Ramos (cell line): ENCODE measurements around the gene ITGB4.

Experiments used
- in situ Hi-C: fragments of 300-500 bp; cut with MboI; formaldehyde crosslinking; loops from one replicate; pipeline ENCODE4 v1.14.3; 2022; ENCODE audit warnings: low sequenced_read_pairs; ENCODE audit not compliant: unreplicated experiment

The ITGB4 gene

GRCh38 chr17:75729351-75729750 is 8.1 kb downstream of the ITGB4 start:
- in situ Hi-C loops, result no loop called here

GRCh38 chr17:75730065-75730464 is 8.8 kb downstream of the ITGB4 start:
- in situ Hi-C loops, result no loop called here

DNA sequence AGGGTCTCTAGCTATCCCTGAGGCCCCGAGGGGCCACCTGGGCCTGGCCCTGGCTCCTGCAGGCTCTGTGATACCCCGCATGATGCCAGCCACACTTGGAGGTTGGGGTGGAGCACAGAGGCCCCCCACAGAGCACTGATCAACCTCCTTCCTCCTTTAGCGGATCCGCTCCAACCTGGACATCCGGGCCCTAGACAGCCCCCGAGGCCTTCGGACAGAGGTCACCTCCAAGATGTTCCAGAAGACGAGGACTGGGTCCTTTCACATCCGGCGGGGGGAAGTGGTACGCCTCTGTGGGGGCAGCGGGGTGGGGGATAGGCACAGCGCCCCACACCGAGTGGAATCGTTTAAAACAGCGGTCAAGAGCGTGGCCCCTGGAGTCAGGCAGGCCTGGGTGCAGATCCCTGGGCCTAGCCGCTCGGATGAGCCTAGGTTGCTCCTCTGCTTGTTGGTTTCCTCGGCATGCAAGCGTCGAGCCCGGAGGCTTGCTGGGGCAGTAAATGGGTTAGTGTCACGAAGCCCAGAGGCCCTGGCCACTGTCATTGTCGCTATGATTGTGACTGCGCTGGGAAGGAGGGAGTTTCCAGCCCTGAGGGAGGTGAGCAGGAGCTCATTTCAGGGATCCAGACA is 9.9 kb downstream of the ITGB4 start:
- in situ Hi-C loops, result no loop called here

GRCh38 chr17:75731716-75732498 is 10.6 kb downstream of the ITGB4 start:
- in situ Hi-C loops, result no loop called here

DNA sequence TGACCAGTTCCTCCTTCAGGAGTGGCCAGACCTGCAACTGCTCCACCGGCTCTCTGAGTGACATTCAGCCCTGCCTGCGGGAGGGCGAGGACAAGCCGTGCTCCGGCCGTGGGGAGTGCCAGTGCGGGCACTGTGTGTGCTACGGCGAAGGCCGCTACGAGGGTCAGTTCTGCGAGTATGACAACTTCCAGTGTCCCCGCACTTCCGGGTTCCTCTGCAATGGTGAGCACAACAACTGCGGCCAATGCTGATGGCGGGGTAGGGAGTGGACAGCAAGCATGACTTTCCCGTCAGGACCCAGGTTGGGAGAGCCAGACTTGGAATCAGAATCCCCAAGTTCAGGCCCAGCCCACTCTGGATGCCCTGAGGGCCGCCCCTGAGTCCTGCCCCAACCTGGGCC is 12.2 kb downstream of the ITGB4 start:
- in situ Hi-C loops, result no loop called here

- in situ Hi-C loops, result no loop called here
Observed at GRCh38 chr17:75734674-75735294, 13.5 kb downstream of the ITGB4 start.

DNA sequence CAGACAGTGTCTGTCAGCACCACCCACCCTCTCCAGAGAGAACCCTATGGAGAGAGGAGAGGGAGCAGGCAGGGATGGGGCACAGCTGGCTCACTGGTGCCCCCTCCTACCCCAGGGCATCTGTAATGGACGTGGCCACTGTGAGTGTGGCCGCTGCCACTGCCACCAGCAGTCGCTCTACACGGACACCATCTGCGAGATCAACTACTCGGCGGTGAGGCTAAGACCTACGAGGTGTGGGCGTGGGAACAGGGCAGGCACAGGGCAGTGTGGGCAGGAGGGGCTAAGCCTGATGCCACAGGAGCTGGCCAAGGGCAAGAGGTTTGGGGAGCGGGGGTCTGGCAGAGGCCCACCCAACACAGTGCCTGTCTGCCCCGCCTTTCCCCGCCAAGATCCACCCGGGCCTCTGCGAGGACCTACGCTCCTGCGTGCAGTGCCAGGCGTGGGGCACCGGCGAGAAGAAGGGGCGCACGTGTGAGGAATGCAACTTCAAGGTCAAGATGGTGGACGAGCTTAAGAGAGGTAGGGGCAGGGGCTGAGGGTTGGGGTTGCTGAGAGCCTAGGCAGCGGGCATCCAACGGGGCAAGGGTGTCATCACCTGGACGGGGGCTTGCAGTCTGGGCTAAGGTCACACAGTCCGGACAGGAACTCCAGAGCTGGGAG is 15.0 kb downstream of the ITGB4 start:
- in situ Hi-C loops, result no loop called here

DNA sequence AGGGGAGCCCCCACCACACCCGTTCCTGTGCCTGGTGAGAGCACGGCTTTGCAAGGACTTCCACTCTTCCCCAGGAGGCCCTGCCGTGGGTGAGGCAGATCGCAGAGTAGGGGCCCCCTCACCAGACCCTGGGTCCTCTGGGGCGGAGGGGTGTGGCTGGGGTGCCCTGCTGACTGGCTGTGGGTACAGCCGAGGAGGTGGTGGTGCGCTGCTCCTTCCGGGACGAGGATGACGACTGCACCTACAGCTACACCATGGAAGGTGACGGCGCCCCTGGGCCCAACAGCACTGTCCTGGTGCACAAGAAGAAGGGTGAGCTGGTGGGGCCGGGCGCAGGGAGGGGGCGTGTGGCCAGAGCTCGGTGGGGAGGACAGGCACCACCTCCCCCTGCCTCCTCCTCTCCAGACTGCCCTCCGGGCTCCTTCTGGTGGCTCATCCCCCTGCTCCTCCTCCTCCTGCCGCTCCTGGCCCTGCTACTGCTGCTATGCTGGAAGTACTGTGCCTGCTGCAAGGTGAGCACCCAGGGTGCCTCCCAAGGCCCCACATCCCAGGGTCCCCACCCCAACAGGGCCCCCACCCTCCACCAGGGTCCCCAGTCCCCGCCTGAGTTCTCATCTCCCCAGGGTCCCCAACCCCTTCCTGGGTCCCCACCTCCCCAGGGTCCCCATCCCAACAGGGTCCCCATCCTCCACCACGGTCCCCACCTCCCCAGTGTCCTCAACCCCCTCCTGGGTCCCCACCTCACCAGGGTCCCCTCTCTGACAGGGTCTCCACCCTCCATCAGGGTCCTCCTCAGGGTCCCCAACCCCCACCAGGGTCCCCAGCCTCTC is 16.1 kb downstream of the ITGB4 start:
- in situ Hi-C loops, result no loop called here

- in situ Hi-C loops, result no loop called here
Observed at GRCh38 chr17:75738218-75738802, 17.1 kb downstream of the ITGB4 start.

DNA sequence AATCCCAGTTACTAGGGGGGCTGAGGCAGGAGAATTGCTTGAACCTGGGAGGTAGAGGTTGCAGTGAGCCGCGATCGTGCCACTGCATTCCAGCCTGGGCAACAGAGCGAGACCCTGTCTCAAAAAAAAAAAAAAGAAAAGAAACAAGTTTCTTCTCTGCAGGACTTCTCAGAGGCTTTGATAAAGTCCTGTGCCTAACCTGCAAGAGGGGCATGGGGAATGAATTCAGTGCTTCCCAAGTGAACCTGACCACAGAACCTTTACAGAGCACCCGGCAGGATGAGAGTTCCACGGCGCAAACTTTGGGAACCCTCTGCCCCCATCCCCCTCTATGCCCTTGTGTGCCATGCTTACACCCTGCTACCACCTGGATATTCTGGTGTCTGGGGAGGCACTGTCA is 17.9 kb downstream of the ITGB4 start:
- in situ Hi-C loops, result no loop called here

GRCh38 chr17:75739801-75740200 is 18.5 kb downstream of the ITGB4 start:
- in situ Hi-C loops, result loop anchor here (5.0 to 10.0 kb wide), 3 partner anchors 62 to 315 kb away; no protein-coding TSS in a partner anchor

GRCh38 chr17:75740215-75740614 is 19.0 kb downstream of the ITGB4 start:
- in situ Hi-C loops, result loop anchor here (5.0 to 10.0 kb wide), 3 partner anchors 63 to 315 kb away; no protein-coding TSS in a partner anchor

DNA sequence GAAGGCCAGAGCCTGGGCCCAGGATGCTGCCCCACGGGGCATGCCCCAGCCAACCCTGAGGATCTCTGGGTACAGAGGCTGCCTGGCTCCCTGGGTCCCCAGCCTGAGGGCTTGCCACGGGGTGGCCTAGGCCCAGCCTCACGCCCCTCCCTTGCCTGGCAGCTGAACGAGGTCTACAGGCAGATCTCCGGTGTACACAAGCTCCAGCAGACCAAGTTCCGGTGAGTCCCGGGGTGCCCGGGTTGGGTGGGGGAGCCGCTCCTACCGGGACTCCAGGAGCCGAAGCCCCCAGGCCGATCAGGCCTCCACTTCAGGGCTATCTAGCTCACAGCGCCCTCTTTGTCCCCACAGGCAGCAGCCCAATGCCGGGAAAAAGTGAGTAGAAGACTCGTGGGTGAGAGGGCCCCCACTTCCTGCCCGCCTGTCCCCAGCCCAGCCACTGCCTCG is 19.4 kb downstream of the ITGB4 start:
- in situ Hi-C loops, result loop anchor here (5.0 to 10.0 kb wide), 3 partner anchors 63 to 316 kb away; no protein-coding TSS in a partner anchor

DNA sequence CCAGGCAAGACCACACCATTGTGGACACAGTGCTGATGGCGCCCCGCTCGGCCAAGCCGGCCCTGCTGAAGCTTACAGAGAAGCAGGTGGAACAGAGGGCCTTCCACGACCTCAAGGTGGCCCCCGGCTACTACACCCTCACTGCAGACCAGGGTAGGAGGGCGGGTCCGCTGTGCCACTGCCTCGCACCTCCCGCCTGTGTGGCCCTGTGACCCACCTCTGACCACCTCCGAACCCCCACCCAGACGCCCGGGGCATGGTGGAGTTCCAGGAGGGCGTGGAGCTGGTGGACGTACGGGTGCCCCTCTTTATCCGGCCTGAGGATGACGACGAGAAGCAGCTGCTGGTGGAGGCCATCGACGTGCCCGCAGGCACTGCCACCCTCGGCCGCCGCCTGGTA is 21.1 kb downstream of the ITGB4 start:
- in situ Hi-C loops, result loop anchor here (5.0 to 10.0 kb wide), 3 partner anchors 65 to 318 kb away; no protein-coding TSS in a partner anchor

DNA sequence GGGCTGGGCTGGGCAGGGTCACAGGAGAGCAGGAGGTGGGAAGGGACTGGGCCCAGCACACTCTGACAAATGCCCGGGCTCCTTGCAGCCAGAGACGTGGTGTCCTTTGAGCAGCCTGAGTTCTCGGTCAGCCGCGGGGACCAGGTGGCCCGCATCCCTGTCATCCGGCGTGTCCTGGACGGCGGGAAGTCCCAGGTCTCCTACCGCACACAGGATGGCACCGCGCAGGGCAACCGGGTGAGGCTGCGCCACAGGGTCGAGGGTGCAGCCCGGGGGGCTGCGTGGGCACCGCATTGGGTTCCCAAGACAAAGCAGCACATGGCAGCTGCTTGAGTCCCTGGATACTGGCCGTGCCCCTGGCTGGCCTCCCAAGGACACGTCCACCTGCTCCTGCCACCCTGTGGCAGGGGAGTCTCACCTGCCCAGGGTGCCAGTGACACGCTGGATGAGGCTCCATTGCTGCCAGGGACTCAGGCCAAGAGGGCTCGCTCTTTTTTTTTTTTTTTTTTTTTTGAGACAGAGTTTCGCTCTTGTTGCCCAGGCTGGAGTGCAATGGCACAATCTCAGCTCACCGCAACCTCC is 22.5 kb downstream of the ITGB4 start:
- in situ Hi-C loops, result loop anchor here (5.0 to 10.0 kb wide), 3 partner anchors 66 to 319 kb away; no protein-coding TSS in a partner anchor

DNA sequence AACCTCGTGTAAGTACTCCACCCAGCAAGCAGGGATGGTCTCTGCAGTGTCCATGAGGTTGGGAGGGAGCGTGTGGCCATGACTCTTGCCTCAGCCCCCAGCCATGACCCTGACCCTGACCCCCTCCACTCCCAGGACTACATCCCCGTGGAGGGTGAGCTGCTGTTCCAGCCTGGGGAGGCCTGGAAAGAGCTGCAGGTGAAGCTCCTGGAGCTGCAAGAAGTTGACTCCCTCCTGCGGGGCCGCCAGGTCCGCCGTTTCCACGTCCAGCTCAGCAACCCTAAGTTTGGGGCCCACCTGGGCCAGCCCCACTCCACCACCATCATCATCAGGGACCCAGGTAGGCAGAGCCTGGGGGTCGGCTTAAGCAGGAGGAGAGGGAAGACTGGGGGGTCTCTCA is 27.4 kb downstream of the ITGB4 start:
- in situ Hi-C loops, result loop anchor here (10.0 kb wide), 1 partner anchor 324 kb away; no protein-coding TSS in a partner anchor

DNA sequence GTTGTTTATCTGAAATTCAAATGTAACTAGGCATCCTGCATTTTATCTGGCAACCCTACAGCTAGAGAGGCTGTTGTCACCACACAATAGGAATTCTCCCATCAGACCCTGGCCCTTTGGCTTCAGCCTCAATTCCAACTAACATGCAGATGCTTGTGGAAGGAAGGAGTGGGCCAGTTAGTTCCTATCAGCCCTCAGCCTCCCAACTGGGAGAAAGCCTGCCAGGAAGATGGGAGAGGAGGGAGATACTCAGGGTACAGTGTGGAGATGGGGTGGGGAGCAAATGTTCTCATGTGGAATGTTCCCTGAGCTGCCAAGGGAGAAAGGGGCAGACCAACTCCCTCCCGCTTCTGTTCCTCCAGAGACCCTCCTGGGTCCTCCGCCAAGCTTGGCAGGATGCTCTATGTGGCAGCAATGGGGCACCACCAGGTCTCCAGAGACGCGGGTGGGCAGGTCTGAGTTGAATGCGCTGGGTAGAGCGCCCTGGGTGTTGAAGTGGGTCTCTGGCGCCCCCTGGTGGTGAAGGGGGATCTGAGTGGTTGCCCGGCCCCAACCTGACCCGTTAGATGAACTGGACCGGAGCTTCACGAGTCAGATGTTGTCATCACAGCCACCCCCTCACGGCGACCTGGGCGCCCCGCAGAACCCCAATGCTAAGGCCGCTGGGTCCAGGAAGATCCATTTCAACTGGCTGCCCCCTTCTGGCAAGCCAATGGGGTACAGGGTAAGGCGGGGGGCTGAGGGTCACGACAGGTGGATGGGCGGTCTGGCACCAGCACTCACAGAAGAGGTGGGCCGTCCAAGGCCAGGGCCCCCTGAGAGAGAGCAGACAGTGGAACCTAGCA is 28.5 kb downstream of the ITGB4 start:
- in situ Hi-C loops, result loop anchor here (10.0 kb wide), 1 partner anchor 325 kb away; no protein-coding TSS in a partner anchor
